ENCODE data around the gene C16orf95.

Gene C16orf95

DNA sequence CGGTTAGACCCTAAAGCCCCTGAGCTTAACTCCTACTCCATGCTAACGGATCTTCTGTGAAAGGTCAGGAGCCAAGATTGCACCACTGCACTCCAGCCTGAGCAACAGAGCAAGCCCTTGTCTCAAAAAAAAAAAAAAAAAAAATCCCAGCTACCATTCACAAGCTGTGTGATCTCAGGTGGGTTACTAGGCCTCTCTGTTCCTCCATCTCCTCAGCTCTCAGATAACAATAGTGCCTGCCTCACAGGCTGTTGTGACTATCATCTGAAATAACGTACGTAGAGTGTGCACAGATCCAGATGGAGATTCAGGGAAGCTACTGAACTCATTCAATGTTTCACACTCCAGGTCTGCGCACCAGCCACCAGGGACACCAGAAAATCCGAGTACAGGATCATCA is 57.8 kb downstream of the C16orf95 start:
- no peak for TF ChIP-seq REST (IDR thresholded peaks at IDR 0.05; ENCODE audit: low read depth)
- no peak for TF ChIP-seq CREB1 (IDR thresholded peaks at IDR 0.05; ENCODE audit: low read depth)
- no peak for TF ChIP-seq MAX (IDR thresholded peaks at IDR 0.05)
- TF ChIP-seq, protein P1, sequence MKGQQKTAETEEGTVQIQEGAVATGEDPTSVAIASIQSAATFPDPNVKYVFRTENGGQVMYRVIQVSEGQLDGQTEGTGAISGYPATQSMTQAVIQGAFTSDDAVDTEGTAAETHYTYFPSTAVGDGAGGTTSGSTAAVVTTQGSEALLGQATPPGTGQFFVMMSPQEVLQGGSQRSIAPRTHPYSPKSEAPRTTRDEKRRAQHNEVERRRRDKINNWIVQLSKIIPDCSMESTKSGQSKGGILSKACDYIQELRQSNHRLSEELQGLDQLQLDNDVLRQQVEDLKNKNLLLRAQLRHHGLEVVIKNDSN (IDR thresholded peaks at IDR 0.05), result no peak
- TF ChIP-seq YY1 (IDR thresholded peaks at IDR 0.05; ENCODE audit: low read depth), result no peak
- no peak for TF ChIP-seq TEAD4 (IDR thresholded peaks at IDR 0.05)
- no peak for TF ChIP-seq EP300 (IDR thresholded peaks at IDR 0.05; ENCODE audit: borderline replicate concordance)
- no peak for TF ChIP-seq FOXM1 (IDR thresholded peaks at IDR 0.05; ENCODE audit: borderline replicate concordance, low read depth)
- TF ChIP-seq EGR1 (IDR thresholded peaks at IDR 0.05), result no peak
- TF ChIP-seq CEBPB (IDR thresholded peaks at IDR 0.05), result no peak
- TF ChIP-seq RAD21 (IDR thresholded peaks at IDR 0.05; ENCODE audit: low read depth), result no peak
- TF ChIP-seq TAF1 (IDR thresholded peaks at IDR 0.05; ENCODE audit: low read depth), result no peak
- no peak for TF ChIP-seq NFIC (IDR thresholded peaks at IDR 0.05)
- no peak for TF ChIP-seq ZBTB7A (IDR thresholded peaks at IDR 0.05; ENCODE audit: low read depth)
- TF ChIP-seq TCF12 (IDR thresholded peaks at IDR 0.05; ENCODE audit: low read depth), result no peak

GRCh38 chr16:87255866-87256265 is 61.3 kb downstream of the C16orf95 start:
- TF ChIP-seq CREB1 (IDR thresholded peaks at IDR 0.05; ENCODE audit: low read depth) (no peak), NFIC (IDR thresholded peaks at IDR 0.05) (no peak), FOXM1 (IDR thresholded peaks at IDR 0.05; ENCODE audit: borderline replicate concordance, low read depth) (no peak), ZBTB7A (IDR thresholded peaks at IDR 0.05; ENCODE audit: low read depth) (no peak), MAX (IDR thresholded peaks at IDR 0.05) (no peak), EP300 (IDR thresholded peaks at IDR 0.05; ENCODE audit: borderline replicate concordance) (no peak), REST (IDR thresholded peaks at IDR 0.05; ENCODE audit: low read depth) (no peak)
- TF ChIP-seq, protein P1 (IDR thresholded peaks at IDR 0.05), result no peak

DNA sequence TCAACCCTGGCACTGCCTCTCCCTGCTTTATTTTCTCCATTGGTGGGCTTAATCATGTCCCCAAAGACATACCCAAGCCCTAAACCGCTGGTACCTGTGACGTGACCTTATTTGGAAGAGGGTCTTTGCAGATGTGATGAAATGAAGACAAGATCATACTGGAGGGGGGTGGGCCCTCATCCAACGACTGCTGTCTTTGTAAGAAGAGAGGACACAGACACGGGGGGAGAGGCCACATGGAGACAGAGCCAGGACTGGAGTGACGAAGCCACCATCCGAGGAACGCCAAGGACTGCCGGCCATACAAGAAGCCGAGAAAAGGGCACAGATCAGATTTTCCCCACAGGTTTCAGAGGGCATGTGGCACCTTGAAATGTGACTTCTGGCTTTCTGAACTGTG is 62.5 kb downstream of the C16orf95 start:
- no peak for TF ChIP-seq TEAD4 (IDR thresholded peaks at IDR 0.05)
- TF ChIP-seq TAF1 (IDR thresholded peaks at IDR 0.05; ENCODE audit: low read depth), result no peak
- TF ChIP-seq CREB1 (IDR thresholded peaks at IDR 0.05; ENCODE audit: low read depth), result no peak
- TF ChIP-seq EP300 (IDR thresholded peaks at IDR 0.05; ENCODE audit: borderline replicate concordance), result no peak
- TF ChIP-seq NFIC (IDR thresholded peaks at IDR 0.05), result no peak
- no peak for TF ChIP-seq CEBPB (IDR thresholded peaks at IDR 0.05)
- no peak for TF ChIP-seq FOXM1 (IDR thresholded peaks at IDR 0.05; ENCODE audit: borderline replicate concordance, low read depth)
- TF ChIP-seq, protein P1 (IDR thresholded peaks at IDR 0.05), result no peak
- no peak for TF ChIP-seq RAD21 (IDR thresholded peaks at IDR 0.05; ENCODE audit: low read depth)
- TF ChIP-seq YY1 (IDR thresholded peaks at IDR 0.05; ENCODE audit: low read depth), result no peak
- TF ChIP-seq MAX (IDR thresholded peaks at IDR 0.05), result no peak
- TF ChIP-seq EGR1 (IDR thresholded peaks at IDR 0.05), result no peak
- no peak for TF ChIP-seq ZBTB7A (IDR thresholded peaks at IDR 0.05; ENCODE audit: low read depth)
- TF ChIP-seq REST (IDR thresholded peaks at IDR 0.05; ENCODE audit: low read depth), result no peak

DNA sequence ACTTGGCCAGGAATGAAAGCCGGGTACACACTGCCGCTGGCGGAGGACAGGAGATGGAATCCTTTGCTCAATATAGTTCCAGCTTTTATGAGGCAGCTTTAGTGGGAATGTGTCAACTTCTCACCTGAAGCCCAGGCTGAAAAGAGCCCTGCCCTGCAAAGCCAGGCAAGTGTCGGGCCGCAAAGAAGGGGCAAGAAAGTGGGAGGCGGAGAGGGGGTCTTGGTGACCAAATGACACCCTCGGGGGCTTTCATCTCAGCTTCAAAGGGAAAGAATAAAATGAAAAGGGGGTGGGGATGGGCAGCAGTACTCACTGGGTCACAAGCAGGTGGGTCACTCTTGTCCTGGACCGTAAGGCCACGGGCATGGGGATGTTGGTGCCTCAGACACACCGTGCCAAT is 62.9 kb downstream of the C16orf95 start:
- TF ChIP-seq EP300 (IDR thresholded peaks at IDR 0.05; ENCODE audit: borderline replicate concordance) (no peak), YY1 (IDR thresholded peaks at IDR 0.05; ENCODE audit: low read depth) (no peak), EGR1 (IDR thresholded peaks at IDR 0.05) (no peak), TCF12 (IDR thresholded peaks at IDR 0.05; ENCODE audit: low read depth) (no peak), CEBPB (IDR thresholded peaks at IDR 0.05) (no peak), MAX (IDR thresholded peaks at IDR 0.05) (no peak), TAF1 (IDR thresholded peaks at IDR 0.05; ENCODE audit: low read depth) (no peak), TEAD4 (IDR thresholded peaks at IDR 0.05) (no peak), FOXM1 (IDR thresholded peaks at IDR 0.05; ENCODE audit: borderline replicate concordance, low read depth) (no peak), NFIC (IDR thresholded peaks at IDR 0.05) (no peak), RAD21 (IDR thresholded peaks at IDR 0.05; ENCODE audit: low read depth) (no peak), ZBTB7A (IDR thresholded peaks at IDR 0.05; ENCODE audit: low read depth) (no peak), CREB1 (IDR thresholded peaks at IDR 0.05; ENCODE audit: low read depth) (no peak), REST (IDR thresholded peaks at IDR 0.05; ENCODE audit: low read depth) (no peak)
- TF ChIP-seq, protein P1 (IDR thresholded peaks at IDR 0.05), result no peak

Measured in Ishikawa (cell line).